Body of pancreas (tissue), 4 donors: ENCODE measurements around the gene UCK2. TPM values are rescaled to one million over a fixed set of nuclear protein-coding genes. Genes with fewer than 3 reads are reported as not detected.

Experiments used
- ATAC-seq: fragments of 150-250 bp; one replicate; pipeline ENCODE4 v1.9.1; 2016
- DNase-seq, 4 donors: peaks; one replicate each; pipeline ENCODE4 v3.0.0-alpha.2; 2019
- H3K27ac ChIP-seq, 4 donors: fragments of 200-600 bp; sonication (generic); 1 replicate in 3 of 4; 2 replicates in 1 of 4; pipeline versions ENCODE4 v1.5.1 to v1.6.1; 2016 to 2019; ENCODE audit warnings: mild to moderate bottlenecking in 1 of 4, mixed read lengths in 1 of 4, moderate library complexity in 1 of 4
- H3K27me3 ChIP-seq, 2 donors: fragments of 200-600 bp; sonication (generic); one replicate each; pipeline ENCODE4 v1.6.0; 2016; ENCODE audit warnings: mild to moderate bottlenecking in 1 of 2
- H3K36me3 ChIP-seq, 2 donors: fragments of 200-600 bp; sonication (generic); replicated peaks in 1 of 2; 2 replicates each; pipeline ENCODE4 v1.5.1; 2016; ENCODE audit warnings: low read depth in 2 of 2; ENCODE audit not compliant: insufficient read depth in 1 of 2
- H3K4me1 ChIP-seq: fragments of 200-600 bp; sonication (generic); one replicate; pipeline ENCODE4 v1.6.0; 2016
- H3K4me3 ChIP-seq, 2 donors: fragments of 200-600 bp; sonication (generic); 1 replicate in 1 of 2; 2 replicates in 1 of 2; pipeline ENCODE4 v1.5.1; 2016 to 2019
- H3K9me3 ChIP-seq, 3 donors: fragments of 200-600 bp; sonication (generic); 1 replicate in 2 of 3; 2 replicates in 1 of 3; pipeline ENCODE4 v1.5.1; 2016
- CTCF ChIP-seq, 7 experiments: fragments of 450-650 bp in 4 of 7; fragments of 200-600 bp in 3 of 7; sonication (generic) in 3 of 7; IDR thresholded peaks; one replicate each; pipeline ENCODE4 v1.5.1; 2016 to 2019; ENCODE audit warnings: antibody characterized with exemption in 7 of 7
- POLR2A ChIP-seq, 3 donors: fragments of 450-650 bp; IDR thresholded peaks; one replicate each; pipeline ENCODE4 v1.6.1; 2016; ENCODE audit warnings: antibody characterized with exemption in 3 of 3, mild to moderate bottlenecking in 2 of 3
- whole genome bisulfite sequencing, 2 donors: methylation state at CpG; one replicate each; pipeline ENCODE4 v1.1.5; 2017; 5-methylcytosine and 5-hydroxymethylcytosine counted together
- intact Hi-C: fragments of 100-400 bp; cut with DNase I; formaldehyde crosslinking; loops from one replicate; pipeline ENCODE4 v1.15.1; 2023
- total RNA-seq, 2 donors: library from RNA; depleted of rRNA; stranded (reverse); fragments of >200 nt; gene quantifications; one replicate each; pipeline ENCODE4 v1.1.0, GENCODE V29; 2016

Gene UCK2
- total RNA-seq, 2 donors from 2014 or later = 23.3 to 27.4 TPM

- TF ChIP-seq CTCF (IDR thresholded peaks at IDR 0.05) (no peak), POLR2A (IDR thresholded peaks at IDR 0.05) (no peak)
- peak overlapping the region in 1 of 4 donors; percentile 5 for H3K27ac ChIP-seq
- intact Hi-C loops = loop anchor here (10.0 kb wide), 2 partner anchors 311 to 511 kb away; no protein-coding TSS in a partner anchor
- no peaks in the 10 kb centered on the region for H3K9me3 ChIP-seq
- no peaks in the 10 kb centered on the region for H3K27me3 ChIP-seq
- 33 to 42% methylated on average over 4 of the region's 4 CpGs for WGBS, 2 donors
- DNase-seq = peak in 1 of 4 donors; percentile 20
- H3K36me3 ChIP-seq = no peaks in the 10 kb centered on the region
- ATAC-seq = no peak
- peaks cover 19% of the 10 kb centered on the region for H3K4me1 ChIP-seq
- H3K4me3 ChIP-seq = no peak overlapping the region
Measured at GRCh38 chr1:165915932-165916348, 88.5 kb downstream of the UCK2 start.

DNA sequence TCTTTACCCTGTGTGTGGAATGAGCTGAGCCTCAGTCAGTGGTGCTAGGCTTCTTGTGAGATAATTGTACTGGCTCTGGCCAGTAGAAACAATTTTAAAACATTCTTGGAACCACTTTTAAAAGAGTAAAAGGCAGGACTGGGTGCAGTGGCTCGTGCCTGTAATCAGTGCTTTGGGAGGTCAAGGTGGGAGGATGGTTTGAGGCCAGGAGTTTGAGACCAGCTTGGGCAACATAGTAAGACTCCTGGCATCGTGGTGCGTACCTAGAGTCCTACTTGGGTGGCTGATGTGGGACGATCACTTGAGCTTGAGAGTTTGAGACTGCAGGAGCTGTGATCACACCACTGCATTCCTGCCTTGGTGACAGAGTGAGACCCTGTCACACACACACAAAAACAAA is 89.8 kb downstream of the UCK2 start:
- no peak for DNase-seq
- 74 to 84% methylated on average over 4 of the region's 4 CpGs for WGBS, 2 donors
- Histone ChIP-seq H3K9me3 (no peaks in the 10 kb centered on the region), H3K36me3 (no peaks in the 10 kb centered on the region), H3K27ac (no peak overlapping the region), H3K4me1 (peaks cover 19% of the 10 kb centered on the region), H3K27me3 (no peaks in the 10 kb centered on the region), H3K4me3 (no peak overlapping the region)
- intact Hi-C loops = loop anchor here (10.0 kb wide), 2 partner anchors 312 to 512 kb away; no protein-coding TSS in a partner anchor
- TF ChIP-seq POLR2A (IDR thresholded peaks at IDR 0.05) (no peak), CTCF (IDR thresholded peaks at IDR 0.05) (no peak)
- no peak for ATAC-seq

DNA sequence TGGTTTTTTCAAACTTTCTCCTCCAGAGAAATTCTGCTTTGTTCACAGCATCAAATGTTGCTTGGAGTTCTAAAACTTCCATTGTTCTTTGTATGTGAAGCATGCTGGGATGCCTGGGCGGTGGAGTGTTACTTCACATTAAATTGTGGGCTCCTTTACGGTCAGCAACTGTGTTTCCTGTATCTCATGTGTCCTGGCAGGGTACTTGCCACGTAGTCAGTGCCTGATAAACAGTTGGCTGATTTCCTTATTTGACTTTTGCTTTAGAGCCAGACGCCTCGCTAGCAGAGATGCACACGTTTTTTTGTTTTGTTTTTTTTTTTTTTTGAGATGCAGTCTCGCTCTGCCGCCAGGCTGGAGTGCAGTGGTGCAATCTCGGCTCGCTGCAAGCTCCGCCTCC is 96.7 kb downstream of the UCK2 start:
- H3K27ac ChIP-seq = no peak overlapping the region
- H3K27me3 ChIP-seq = no peaks in the 10 kb centered on the region
- H3K36me3 ChIP-seq = no peaks in the 10 kb centered on the region
- intact Hi-C loops = no loop called here
- peaks cover 4% of the 10 kb centered on the region for H3K4me1 ChIP-seq
- ATAC-seq (no peak), DNase-seq (no peak)
- TF ChIP-seq POLR2A (IDR thresholded peaks at IDR 0.05) = no peak
- TF ChIP-seq CTCF (IDR thresholded peaks at IDR 0.05) = no peak
- WGBS, 2 donors = 54 to 59% methylated on average over 11 of the region's 11 CpGs
- no peaks in the 10 kb centered on the region for H3K9me3 ChIP-seq
- no peak overlapping the region for H3K4me3 ChIP-seq

DNA sequence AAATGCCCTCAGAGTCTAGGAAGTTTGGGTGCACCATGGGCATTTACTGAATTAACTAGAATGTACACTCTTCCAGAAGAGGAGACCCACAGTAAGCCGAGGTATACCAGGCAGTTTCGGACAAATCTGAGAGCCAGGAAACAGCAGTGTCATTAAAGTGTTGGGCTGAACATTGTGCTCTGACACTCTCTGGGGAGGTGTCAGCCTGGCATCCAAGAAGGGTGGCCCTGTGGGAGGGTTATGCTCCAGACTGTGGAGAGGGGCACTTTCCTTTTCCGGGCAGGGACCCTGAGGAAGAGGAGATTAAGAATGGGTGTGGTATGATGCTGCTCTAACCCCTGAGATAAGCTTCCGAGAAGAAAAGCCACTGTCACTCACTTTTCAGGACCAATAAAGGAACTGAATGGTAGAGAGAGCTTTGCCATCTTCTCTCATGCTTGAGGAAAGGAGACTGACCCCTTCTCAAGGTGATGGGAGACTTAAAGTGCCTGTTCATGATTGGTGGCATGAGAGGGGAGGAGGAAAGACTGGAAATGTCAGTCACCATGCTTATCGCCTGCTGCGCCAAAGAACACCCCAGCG is 98.2 kb downstream of the UCK2 start:
- Histone ChIP-seq H3K4me3 (no peak overlapping the region), H3K4me1 (peaks cover 4% of the 10 kb centered on the region), H3K9me3 (no peaks in the 10 kb centered on the region), H3K36me3 (no peaks in the 10 kb centered on the region), H3K27me3 (no peaks in the 10 kb centered on the region), H3K27ac (no peak overlapping the region)
- ATAC-seq (no peak), DNase-seq (no peak)
- 52 to 60% methylated on average over 7 of the region's 7 CpGs for whole genome bisulfite sequencing, 2 donors
- intact Hi-C loops = no loop called here
- no peak for TF ChIP-seq CTCF (IDR thresholded peaks at IDR 0.05)
- TF ChIP-seq POLR2A (IDR thresholded peaks at IDR 0.05) = no peak

DNA sequence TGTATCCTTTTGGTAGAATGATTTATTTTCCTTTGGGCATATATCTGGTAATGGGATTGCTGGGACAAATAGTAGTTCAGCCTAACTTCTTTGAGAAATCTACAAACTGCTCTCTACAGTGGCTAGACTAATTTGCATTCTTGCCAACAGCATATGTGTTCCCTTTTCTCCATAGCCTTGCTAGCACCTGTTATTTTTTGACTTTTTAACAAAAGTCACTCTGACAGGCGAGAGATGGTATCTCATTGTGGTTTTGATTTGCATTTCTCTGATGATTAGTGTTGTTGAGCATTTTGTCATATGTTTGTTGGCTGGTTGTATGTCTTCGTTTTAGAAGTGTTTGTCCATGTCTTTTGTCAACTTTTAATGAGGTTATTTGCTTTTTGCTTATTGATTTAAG is 99.8 kb downstream of the UCK2 start:
- Histone ChIP-seq H3K9me3 (no peaks in the 10 kb centered on the region), H3K4me3 (no peak overlapping the region), H3K4me1 (peaks cover 4% of the 10 kb centered on the region), H3K27ac (no peak overlapping the region), H3K27me3 (no peaks in the 10 kb centered on the region), H3K36me3 (no peaks in the 10 kb centered on the region)
- intact Hi-C loops = no loop called here
- ATAC-seq = no peak
- 33 to 42% methylated on average over 2 of the region's 2 CpGs for WGBS, 2 donors
- no peak for DNase-seq
- no peak for TF ChIP-seq CTCF (IDR thresholded peaks at IDR 0.05)
- TF ChIP-seq POLR2A (IDR thresholded peaks at IDR 0.05) = no peak
